SK-N-SH treated with all-trans-retinoic acid at 6 μM for 48 hours (cell line): ENCODE data around the gene HSD17B1.

Source experiments
- ARNTL ChIP-seq: fragments of 450-650 bp; formaldehyde crosslinking; IDR thresholded peaks from 2 replicates; pipeline ENCODE4 v1.5.0; 2020; ENCODE audit warnings: low read depth, mild to moderate bottlenecking, moderate library complexity, borderline replicate concordance
- BACH2 ChIP-seq: fragments of 250-450 bp; sonication (Bioruptor Pico); IDR thresholded peaks from 2 replicates; pipeline ENCODE4 v1.9.0; 2021; ENCODE audit warnings: mild to moderate bottlenecking, borderline replicate concordance
- CREB5 ChIP-seq: fragments of 250-450 bp; sonication (Bioruptor Pico); IDR thresholded peaks from 2 replicates; pipeline ENCODE4 v1.5.1; 2020; ENCODE audit warnings: low read depth, mild to moderate bottlenecking, moderate library complexity
- CSRNP3 ChIP-seq: fragments of 250-450 bp; sonication (Bioruptor Pico); IDR thresholded peaks from 2 replicates; pipeline ENCODE4 v1.5.1; 2021; ENCODE audit warnings: mild to moderate bottlenecking, moderate library complexity
- ESRRG ChIP-seq: fragments of 250-450 bp; sonication (Bioruptor Pico); IDR thresholded peaks from 2 replicates; pipeline ENCODE4 v1.6.1; 2021; ENCODE audit warnings: mild to moderate bottlenecking
- GLIS3 ChIP-seq: fragments of 250-450 bp; sonication (Bioruptor Pico); IDR thresholded peaks from 2 replicates; pipeline ENCODE4 v1.5.0; 2020; ENCODE audit warnings: mild to moderate bottlenecking, moderate library complexity
- OSR1 ChIP-seq: fragments of 250-450 bp; sonication (Bioruptor Pico); IDR thresholded peaks from 2 replicates; pipeline ENCODE4 v1.8.0; 2022; ENCODE audit warnings: moderate library complexity, mild to moderate bottlenecking, inconsistent platforms
- PATZ1 ChIP-seq: fragments of 250-450 bp; sonication (Bioruptor Pico); IDR thresholded peaks from 2 replicates; pipeline ENCODE4 v1.8.0; 2020; ENCODE audit warnings: mild to moderate bottlenecking, moderate library complexity, borderline replicate concordance
- PPARA ChIP-seq: fragments of 250-450 bp; sonication (Bioruptor Pico); IDR thresholded peaks from 2 replicates; pipeline ENCODE4 v1.5.0; 2020; ENCODE audit warnings: mild to moderate bottlenecking, borderline replicate concordance
- RARB ChIP-seq: fragments of 250-450 bp; sonication (Bioruptor Pico); IDR thresholded peaks from 2 replicates; pipeline ENCODE4 v1.8.0; 2021; ENCODE audit warnings: mild to moderate bottlenecking, moderate library complexity
- SNAI2 ChIP-seq: fragments of 250-450 bp; sonication (Bioruptor Pico); IDR thresholded peaks from 2 replicates; pipeline ENCODE4 v1.5.0; 2020; ENCODE audit warnings: mild to moderate bottlenecking, moderate library complexity
- TSHZ2 ChIP-seq: fragments of 250-450 bp; sonication (Bioruptor Pico); IDR thresholded peaks from 2 replicates; pipeline ENCODE4 v1.5.0; 2020; ENCODE audit warnings: mild to moderate bottlenecking, moderate library complexity
- ZFP30 ChIP-seq: fragments of 450-650 bp; formaldehyde crosslinking; IDR thresholded peaks from 2 replicates; pipeline ENCODE4 v1.5.0; 2022; ENCODE audit warnings: mild to moderate bottlenecking, moderate library complexity
- ZNF565 ChIP-seq: fragments of 450-650 bp; formaldehyde crosslinking; conservative IDR thresholded peaks from 2 replicates; pipeline ENCODE4 v1.5.0; 2020; ENCODE audit warnings: low read depth, mild to moderate bottlenecking, moderate library complexity

- TF ChIP-seq PPARA (no peak), ARNTL (CRISPR knock-in tag) (no peak), ZFP30 (CRISPR knock-in tag) (no peak), TSHZ2 (no peak), CREB5 (CRISPR knock-in tag) (no peak), ESRRG (CRISPR knock-in tag) (no peak), PATZ1 (CRISPR knock-in tag) (no peak), SNAI2 (CRISPR knock-in tag) (no peak), RARB (no peak), GLIS3 (CRISPR knock-in tag) (no peak), CSRNP3 (CRISPR knock-in tag) (no peak), ZNF565 (CRISPR knock-in tag) (no peak), BACH2 (no peak), OSR1 (no peak)
These were observed 46.2 kb downstream of the HSD17B1 start for GRCh38 chr17:42598905-42599304.
